OCI-LY3 (cell line): ENCODE results near the gene SLC37A2.

Source experiments
- H2AFZ ChIP-seq: fragments of 200-600, 300-600 bp; shearing (Covaris generic); 2 replicates; pipeline ENCODE4 v1.6.0; 2014; ENCODE audit warnings: antibody characterized with exemption, low read depth, low read length
- H3K27ac ChIP-seq: fragments of 200-600, 300-600 bp; sonication (generic); 2 replicates; pipeline ENCODE4 v1.5.1; 2014; ENCODE audit warnings: mild to moderate bottlenecking, low read length, moderate library complexity, mixed read lengths
- H3K27me3 ChIP-seq: fragments of 200-600, 300-600 bp; sonication (generic); 2 replicates; pipeline ENCODE4 v1.6.1; 2014; ENCODE audit warnings: low read depth, low read length, mixed read lengths
- H3K36me3 ChIP-seq: fragments of 200-600, 300-600 bp; sonication (generic); replicated peaks from 2 replicates; pipeline ENCODE3; 2014; ENCODE audit warnings: low read depth, low read length, mixed read lengths
- H3K4me1 ChIP-seq: fragments of 300-600, 200-600 bp; sonication (generic); 2 replicates; pipeline ENCODE4 v1.6.1; 2014; ENCODE audit warnings: low read length, mixed read lengths
- H3K4me2 ChIP-seq: fragments of 200-600, 300-600 bp; sonication (generic); 2 replicates; pipeline ENCODE4 v1.6.1; 2014; ENCODE audit warnings: low read length, mixed read lengths
- H3K4me3 ChIP-seq: fragments of 300-600, 200-600 bp; sonication (generic); 2 replicates; pipeline ENCODE4 v1.5.1; 2014; ENCODE audit warnings: antibody characterized with exemption, mild to moderate bottlenecking, low read length, moderate library complexity
- H3K79me2 ChIP-seq: fragments of 300-600, 200-600 bp; shearing (Covaris generic); 2 replicates; pipeline ENCODE4 v1.6.1; 2014; ENCODE audit warnings: mild to moderate bottlenecking, low read length, mixed read lengths
- H3K9ac ChIP-seq: fragments of 300-600, 200-600 bp; shearing (Covaris generic); 2 replicates; pipeline ENCODE4 v1.6.0; 2014; ENCODE audit warnings: mild to moderate bottlenecking, low read length, moderate library complexity
- H3K9me3 ChIP-seq: fragments of 200-600, 300-600 bp; shearing (Covaris generic); 2 replicates; pipeline ENCODE4 v1.6.1; 2014; ENCODE audit warnings: low read length, mixed read lengths; ENCODE audit not compliant: insufficient read depth
- H4K20me1 ChIP-seq: fragments of 200-600, 300-600 bp; sonication (generic); 2 replicates; pipeline ENCODE4 v1.6.1; 2016; ENCODE audit warnings: low read length, mixed read lengths; ENCODE audit not compliant: insufficient read depth
- EZH2phosphoT487 ChIP-seq: fragments of 200-600 bp; shearing (Covaris generic); IDR thresholded peaks from 2 replicates; pipeline ENCODE4 v1.6.1; 2018; ENCODE audit warnings: antibody characterized with exemption, mixed run types, low read depth
- TF ChIP-seq, protein P1 (sequence below): fragments of 200-600, 300-600 bp; sonication (generic); IDR thresholded peaks from 2 replicates; pipeline ENCODE4 v1.5.1; 2014; ENCODE audit warnings: antibody characterized with exemption, low read length, low read depth

Gene SLC37A2

DNA sequence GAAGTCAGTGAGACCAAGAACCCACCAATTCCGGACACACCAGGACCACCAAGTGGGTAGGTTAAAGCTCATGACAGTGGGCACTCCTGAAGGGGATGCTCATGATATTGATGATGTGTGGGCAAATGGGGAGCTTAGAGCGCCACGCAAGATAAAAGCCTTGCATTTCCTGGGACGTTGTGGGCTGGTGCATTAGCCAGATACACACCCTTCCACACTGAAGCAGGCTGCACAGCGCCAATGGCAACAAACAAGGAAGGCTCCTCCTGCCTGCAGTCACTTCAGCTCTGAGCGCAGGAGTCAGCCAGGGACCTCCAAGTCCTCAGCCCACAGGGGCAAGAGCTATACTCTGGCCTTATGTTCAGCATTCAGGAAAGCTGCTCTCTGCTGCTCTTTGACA, 27.7 kb downstream of the SLC37A2 start:
- no peak overlapping the region for H3K4me2 ChIP-seq
- no peaks in the 10 kb centered on the region for H3K27me3 ChIP-seq
- no peak overlapping the region for H2AFZ ChIP-seq
- TF ChIP-seq, protein P1, sequence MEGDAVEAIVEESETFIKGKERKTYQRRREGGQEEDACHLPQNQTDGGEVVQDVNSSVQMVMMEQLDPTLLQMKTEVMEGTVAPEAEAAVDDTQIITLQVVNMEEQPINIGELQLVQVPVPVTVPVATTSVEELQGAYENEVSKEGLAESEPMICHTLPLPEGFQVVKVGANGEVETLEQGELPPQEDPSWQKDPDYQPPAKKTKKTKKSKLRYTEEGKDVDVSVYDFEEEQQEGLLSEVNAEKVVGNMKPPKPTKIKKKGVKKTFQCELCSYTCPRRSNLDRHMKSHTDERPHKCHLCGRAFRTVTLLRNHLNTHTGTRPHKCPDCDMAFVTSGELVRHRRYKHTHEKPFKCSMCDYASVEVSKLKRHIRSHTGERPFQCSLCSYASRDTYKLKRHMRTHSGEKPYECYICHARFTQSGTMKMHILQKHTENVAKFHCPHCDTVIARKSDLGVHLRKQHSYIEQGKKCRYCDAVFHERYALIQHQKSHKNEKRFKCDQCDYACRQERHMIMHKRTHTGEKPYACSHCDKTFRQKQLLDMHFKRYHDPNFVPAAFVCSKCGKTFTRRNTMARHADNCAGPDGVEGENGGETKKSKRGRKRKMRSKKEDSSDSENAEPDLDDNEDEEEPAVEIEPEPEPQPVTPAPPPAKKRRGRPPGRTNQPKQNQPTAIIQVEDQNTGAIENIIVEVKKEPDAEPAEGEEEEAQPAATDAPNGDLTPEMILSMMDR = no peak
- TF ChIP-seq EZH2phosphoT487 = no peak
- no peak overlapping the region for H3K27ac ChIP-seq
- no peaks in the 10 kb centered on the region for H4K20me1 ChIP-seq
- no peaks in the 10 kb centered on the region for H3K4me1 ChIP-seq
- no peaks in the 10 kb centered on the region for H3K9me3 ChIP-seq
- H3K4me3 ChIP-seq = no peak overlapping the region
- H3K9ac ChIP-seq = no peak overlapping the region
- H3K36me3 ChIP-seq = no peaks in the 10 kb centered on the region
- no peaks in the 10 kb centered on the region for H3K79me2 ChIP-seq

DNA sequence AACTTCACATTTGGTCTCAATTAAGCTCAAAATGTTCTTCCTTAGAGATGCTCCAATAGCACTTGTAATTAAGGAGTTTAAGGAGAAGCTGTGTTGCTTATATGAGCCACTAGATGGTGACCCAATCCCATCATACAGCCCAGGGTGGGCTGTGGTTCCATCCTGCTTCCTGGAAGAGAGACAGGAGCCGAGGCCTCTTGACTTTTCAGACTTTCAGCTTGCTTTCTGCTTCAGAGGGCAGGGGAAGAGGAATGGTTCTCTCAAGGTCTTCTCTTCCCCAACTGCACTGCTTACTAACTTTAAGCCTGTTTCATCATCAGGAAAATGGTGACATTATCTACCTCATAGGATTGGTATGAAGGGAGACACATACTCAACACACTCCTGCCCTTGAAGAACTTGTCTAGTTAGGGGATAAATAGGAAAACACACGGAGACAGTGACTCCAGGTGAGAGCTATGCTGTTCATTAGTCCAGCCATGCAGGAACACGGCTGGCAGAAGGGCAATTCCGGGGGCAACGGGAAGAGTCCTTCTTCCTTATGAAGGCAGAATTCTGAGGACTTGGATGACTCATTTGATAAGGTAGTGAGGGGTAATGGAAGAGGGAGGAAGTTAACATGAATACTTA, 28.3 kb downstream of the SLC37A2 start:
- Histone ChIP-seq H3K27me3 (no peaks in the 10 kb centered on the region), H3K9ac (no peak overlapping the region), H3K79me2 (no peaks in the 10 kb centered on the region), H3K9me3 (no peaks in the 10 kb centered on the region), H3K4me2 (no peak overlapping the region), H2AFZ (no peak overlapping the region), H4K20me1 (no peaks in the 10 kb centered on the region), H3K4me1 (no peaks in the 10 kb centered on the region), H3K36me3 (no peaks in the 10 kb centered on the region), H3K4me3 (no peak overlapping the region), H3K27ac (no peak overlapping the region)
- TF ChIP-seq, protein P1 = peak; percentile 72
- no peak for TF ChIP-seq EZH2phosphoT487

DNA sequence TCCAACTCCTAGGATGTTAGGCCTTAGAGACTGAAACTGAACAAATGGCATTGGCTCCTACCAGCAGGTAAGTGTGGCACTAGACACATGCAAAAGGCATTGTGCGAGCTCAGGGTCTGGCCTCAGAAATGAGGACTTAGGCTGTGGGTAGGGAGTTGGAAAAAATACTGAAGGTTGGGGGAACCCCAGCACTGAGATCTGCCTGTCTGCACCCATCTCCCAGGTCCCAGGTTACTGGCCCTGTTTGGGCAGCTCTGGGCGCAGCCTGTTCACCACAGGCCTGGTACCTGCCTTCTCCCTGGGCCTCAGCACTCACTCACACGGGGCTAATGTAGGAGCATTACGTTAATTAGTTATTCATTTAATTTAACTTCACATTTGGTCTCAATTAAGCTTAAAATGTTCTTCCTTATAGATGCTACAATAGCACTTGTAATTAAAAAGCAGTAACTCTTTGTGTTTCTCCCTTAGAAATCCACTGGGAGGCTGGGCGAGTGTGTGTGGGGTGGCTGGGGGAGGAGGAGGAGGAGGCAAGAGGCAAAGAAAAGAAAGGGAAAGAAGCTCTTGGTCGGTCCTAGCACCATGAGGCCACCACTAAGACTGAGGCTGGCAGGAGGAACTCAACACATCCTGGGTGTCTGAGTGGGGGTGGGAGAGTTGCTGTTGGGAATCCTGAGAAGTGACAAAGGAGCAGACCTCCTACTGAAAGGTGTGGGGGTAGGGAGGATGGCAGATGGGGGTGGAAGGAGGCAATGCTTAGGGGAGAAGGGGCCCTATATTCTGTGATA, 29.0 kb downstream of the SLC37A2 start:
- no peak for TF ChIP-seq EZH2phosphoT487
- TF ChIP-seq, protein P1 = no peak
- no peaks in the 10 kb centered on the region for H3K9me3 ChIP-seq
- no peaks in the 10 kb centered on the region for H3K27me3 ChIP-seq
- H3K79me2 ChIP-seq = no peaks in the 10 kb centered on the region
- H4K20me1 ChIP-seq = no peaks in the 10 kb centered on the region
- no peak overlapping the region for H3K4me3 ChIP-seq
- H2AFZ ChIP-seq = no peak overlapping the region
- H3K36me3 ChIP-seq = no peaks in the 10 kb centered on the region
- no peak overlapping the region for H3K4me2 ChIP-seq
- no peaks in the 10 kb centered on the region for H3K4me1 ChIP-seq
- no peak overlapping the region for H3K27ac ChIP-seq
- H3K9ac ChIP-seq = no peak overlapping the region

DNA sequence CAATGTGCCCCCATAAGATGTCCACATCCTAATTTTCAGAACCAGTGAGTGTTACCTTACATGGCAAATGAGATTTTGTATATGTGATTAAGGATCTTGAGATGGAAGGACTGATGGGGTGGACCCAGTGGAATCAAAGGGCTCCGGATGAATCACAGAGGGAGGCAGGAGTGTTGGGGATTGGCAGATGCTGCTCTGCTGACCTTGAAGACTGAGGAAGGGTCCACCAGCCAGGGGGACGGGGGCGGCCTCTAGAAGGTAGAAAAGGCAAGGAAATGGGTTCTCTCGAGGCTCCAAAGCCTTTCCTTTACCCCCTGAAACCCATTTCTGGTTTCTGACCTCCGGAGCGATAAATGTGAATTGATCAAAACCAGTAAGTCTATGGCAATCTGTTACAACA, 29.6 kb downstream of the SLC37A2 start:
- H3K27ac ChIP-seq = no peak overlapping the region
- H3K4me1 ChIP-seq = no peaks in the 10 kb centered on the region
- no peak overlapping the region for H2AFZ ChIP-seq
- H3K4me2 ChIP-seq = no peak overlapping the region
- no peak overlapping the region for H3K9ac ChIP-seq
- H3K27me3 ChIP-seq = no peaks in the 10 kb centered on the region
- no peaks in the 10 kb centered on the region for H4K20me1 ChIP-seq
- no peaks in the 10 kb centered on the region for H3K9me3 ChIP-seq
- no peak overlapping the region for H3K4me3 ChIP-seq
- TF ChIP-seq, protein P1 = no peak
- TF ChIP-seq EZH2phosphoT487 = no peak
- no peaks in the 10 kb centered on the region for H3K79me2 ChIP-seq
- H3K36me3 ChIP-seq = no peaks in the 10 kb centered on the region
